Activated B cell treated with CpG ODN at 0.5 μM for 24 hours (primary cell): Measurements from ENCODE around the gene KCNH6. TPM values are rescaled to one million over a fixed set of nuclear protein-coding genes. Genes with fewer than 3 reads are reported as not detected.

Source experiments
- ATAC-seq: fragments of 200-7000 bp; cut with Tn5 transposase; one replicate; pipeline ENCODE4 v1.10.0; 2021; ENCODE audit warnings: low read depth, mild to moderate bottlenecking, moderate library complexity
- CTCF ChIA-PET: fragments of 350-600 bp; sonication (Branson Sonifier 250); formaldehyde crosslinking; loops from one replicate; lab custom pipeline; 2021; ENCODE audit warnings: antibody characterized with exemption; lab: Charles Lee
- POLR2A ChIA-PET: fragments of 350-600 bp; sonication (Branson Sonifier 250); formaldehyde crosslinking; loops from one replicate; lab custom pipeline; 2021; ENCODE audit warnings: antibody characterized with exemption; lab: Charles Lee
- DNase-seq: peaks from one replicate; pipeline ENCODE4 v3.0.0; 2022
- H3K27ac Mint-ChIP-seq: one replicate; pipeline ENCODE4 v1.8.0; 2020; ENCODE audit warnings: mixed read lengths
- H3K27me3 Mint-ChIP-seq: one replicate; pipeline ENCODE4 v1.8.0; 2021; ENCODE audit warnings: mixed read lengths
- H3K36me3 Mint-ChIP-seq: one replicate; pipeline ENCODE4 v1.8.0; 2021; ENCODE audit warnings: low read depth, mixed read lengths
- H3K4me1 Mint-ChIP-seq: one replicate; pipeline ENCODE4 v1.8.0; 2021; ENCODE audit warnings: mixed read lengths
- H3K4me3 Mint-ChIP-seq: one replicate; pipeline ENCODE4 v1.8.0; 2020; ENCODE audit warnings: mild to moderate bottlenecking, mixed read lengths
- H3K9me3 Mint-ChIP-seq: one replicate; pipeline ENCODE4 v1.8.0; 2020; ENCODE audit warnings: mixed read lengths
- intact Hi-C: fragments of 100-400 bp; cut with micrococcal nuclease; formaldehyde crosslinking; loops from one replicate; pipeline ENCODE4 v1.15.1; 2024
- total RNA-seq: library from RNA; stranded (reverse); gene quantifications from 2 replicates; pipeline ENCODE4 v1.2.3, GENCODE V29; 2022
- TF ChIP-seq, protein P1 (sequence below): fragments of 200-600 bp; IDR thresholded peaks from one replicate; pipeline ENCODE4 v1.8.0; 2022; ENCODE audit warnings: antibody characterized with exemption, mild to moderate bottlenecking

The KCNH6 gene
- total RNA-seq, 1 donor from 2014 or later: not detected

DNA sequence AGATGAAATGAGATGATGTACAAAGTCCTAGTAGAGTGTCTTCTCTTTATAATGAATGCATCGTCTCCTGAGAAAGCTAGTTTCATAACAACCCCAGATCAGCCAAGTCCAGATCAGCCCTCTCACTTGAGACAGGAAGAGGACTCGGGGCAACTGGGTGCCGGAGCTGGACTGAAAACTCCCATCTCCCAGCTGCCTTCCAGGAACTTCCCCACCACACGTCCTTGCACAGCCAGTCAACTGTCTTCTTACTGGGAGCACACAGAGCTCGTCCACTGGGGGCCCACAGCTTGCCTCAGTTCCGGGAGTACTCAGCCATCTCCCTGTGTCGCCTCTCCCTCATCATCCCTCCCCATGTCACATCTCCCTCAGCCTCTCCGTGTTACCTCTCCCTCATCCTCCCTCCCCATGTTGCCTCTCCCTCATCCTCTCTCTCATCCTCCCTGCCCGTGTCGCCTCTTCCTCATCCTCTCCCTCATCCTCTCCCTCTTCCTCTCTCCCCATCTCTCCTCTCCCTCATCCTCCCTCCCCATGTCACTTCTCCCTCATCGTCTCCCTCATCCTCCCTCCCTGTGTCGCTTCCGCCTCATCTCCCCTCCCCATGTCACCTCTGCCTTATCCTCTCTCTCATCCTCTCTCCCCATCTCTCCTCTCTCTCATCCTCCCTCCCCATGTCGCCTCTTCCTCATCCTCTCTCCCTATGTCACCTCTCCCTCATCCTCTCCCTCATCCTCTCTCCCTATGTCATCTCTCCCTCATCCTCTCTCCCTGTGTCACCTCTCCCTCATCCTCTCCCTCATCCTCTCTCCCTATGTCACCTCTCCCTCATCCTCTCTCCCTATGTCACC, 22.4 kb upstream of the KCNH6 start:
- Mint-ChIP-seq H3K4me1 (peaks cover 3% of the 10 kb centered on the region), H3K27me3 (peaks cover 27% of the 10 kb centered on the region), H3K4me3 (no peak overlapping the region), H3K9me3 (peaks cover 6% of the 10 kb centered on the region), H3K36me3 (no peaks in the 10 kb centered on the region), H3K27ac (no peak overlapping the region)
- ChIA-PET CTCF (no interaction called here), POLR2A (no interaction called here)
- no peak for ATAC-seq
- intact Hi-C loops: no loop called here
- no peak for DNase-seq
- TF ChIP-seq, protein P1, sequence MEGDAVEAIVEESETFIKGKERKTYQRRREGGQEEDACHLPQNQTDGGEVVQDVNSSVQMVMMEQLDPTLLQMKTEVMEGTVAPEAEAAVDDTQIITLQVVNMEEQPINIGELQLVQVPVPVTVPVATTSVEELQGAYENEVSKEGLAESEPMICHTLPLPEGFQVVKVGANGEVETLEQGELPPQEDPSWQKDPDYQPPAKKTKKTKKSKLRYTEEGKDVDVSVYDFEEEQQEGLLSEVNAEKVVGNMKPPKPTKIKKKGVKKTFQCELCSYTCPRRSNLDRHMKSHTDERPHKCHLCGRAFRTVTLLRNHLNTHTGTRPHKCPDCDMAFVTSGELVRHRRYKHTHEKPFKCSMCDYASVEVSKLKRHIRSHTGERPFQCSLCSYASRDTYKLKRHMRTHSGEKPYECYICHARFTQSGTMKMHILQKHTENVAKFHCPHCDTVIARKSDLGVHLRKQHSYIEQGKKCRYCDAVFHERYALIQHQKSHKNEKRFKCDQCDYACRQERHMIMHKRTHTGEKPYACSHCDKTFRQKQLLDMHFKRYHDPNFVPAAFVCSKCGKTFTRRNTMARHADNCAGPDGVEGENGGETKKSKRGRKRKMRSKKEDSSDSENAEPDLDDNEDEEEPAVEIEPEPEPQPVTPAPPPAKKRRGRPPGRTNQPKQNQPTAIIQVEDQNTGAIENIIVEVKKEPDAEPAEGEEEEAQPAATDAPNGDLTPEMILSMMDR: no peak

DNA sequence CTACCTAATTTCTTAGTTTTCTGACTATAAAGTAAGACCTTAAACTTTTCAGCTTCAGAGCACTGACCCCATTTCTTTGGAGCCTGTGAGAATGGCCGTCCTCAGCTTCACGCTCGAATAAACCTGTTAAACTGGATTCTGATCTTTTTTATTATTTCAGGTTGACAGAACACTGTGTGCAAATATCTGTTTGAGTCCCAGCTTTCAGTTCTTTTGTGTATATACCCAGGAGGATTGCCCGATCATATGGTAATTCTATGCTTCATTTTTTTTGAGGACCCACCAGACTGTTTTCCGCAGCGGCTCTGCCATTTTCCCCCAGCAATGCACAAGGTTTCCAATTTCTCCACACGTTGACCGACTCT, 19.8 kb upstream of the KCNH6 start:
- Mint-ChIP-seq H3K27ac (no peak overlapping the region), H3K4me1 (peaks cover 3% of the 10 kb centered on the region), H3K9me3 (peaks cover 7% of the 10 kb centered on the region), H3K36me3 (no peaks in the 10 kb centered on the region), H3K4me3 (no peak overlapping the region), H3K27me3 (peaks cover 31% of the 10 kb centered on the region)
- POLR2A ChIA-PET: no interaction called here
- ATAC-seq: no peak
- TF ChIP-seq, protein P1: no peak
- intact Hi-C loops: no loop called here
- CTCF ChIA-PET: no interaction called here
- DNase-seq: no peak

DNA sequence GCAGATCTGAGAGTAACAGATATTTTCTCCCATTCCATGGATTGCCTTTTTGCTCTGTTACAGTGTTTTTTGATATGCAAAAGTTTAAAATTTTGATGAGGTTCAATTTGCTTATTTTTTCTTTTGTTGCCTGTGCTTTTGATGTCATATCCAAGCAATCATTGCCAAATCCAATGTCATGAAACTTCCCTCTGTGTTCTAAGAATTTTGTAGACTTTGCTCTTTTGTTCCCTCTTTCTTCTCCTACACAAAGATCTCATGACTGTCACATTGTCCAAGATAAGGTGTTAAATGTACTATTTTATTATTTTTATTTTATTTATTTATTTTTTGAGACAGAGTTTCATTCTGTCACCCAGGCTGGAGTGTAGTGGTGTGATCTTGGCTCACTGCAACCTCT, 18.9 kb upstream of the KCNH6 start:
- CTCF ChIA-PET: no interaction called here
- no peak for DNase-seq
- Mint-ChIP-seq H3K27ac (no peak overlapping the region), H3K36me3 (no peaks in the 10 kb centered on the region), H3K27me3 (peaks cover 31% of the 10 kb centered on the region), H3K4me3 (no peak overlapping the region), H3K4me1 (peaks cover 3% of the 10 kb centered on the region), H3K9me3 (peaks cover 7% of the 10 kb centered on the region)
- TF ChIP-seq, protein P1: no peak
- POLR2A ChIA-PET: no interaction called here
- ATAC-seq: no peak
- intact Hi-C loops: no loop called here

DNA sequence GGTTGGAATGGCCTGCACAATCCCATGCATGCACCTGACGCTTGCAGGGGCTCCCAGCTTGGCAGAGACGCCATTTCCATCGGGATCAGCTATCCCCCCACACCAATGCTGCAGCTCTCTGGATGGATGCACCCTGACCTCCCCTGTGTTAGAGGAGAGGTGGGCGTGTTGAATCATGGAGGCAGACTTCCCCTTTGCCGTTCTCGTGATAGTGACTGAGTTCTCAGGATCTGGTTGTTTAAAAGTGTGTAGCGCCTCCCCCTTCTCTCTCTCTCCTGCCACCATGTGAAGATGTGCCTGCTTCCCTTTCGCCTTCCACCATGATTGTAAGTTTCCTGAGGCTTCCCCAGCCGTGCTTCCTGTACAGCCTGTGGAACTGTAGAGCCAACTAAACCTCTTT, 17.8 kb upstream of the KCNH6 start:
- Mint-ChIP-seq H3K27ac (no peak overlapping the region), H3K27me3 (peaks cover 30% of the 10 kb centered on the region), H3K4me1 (peaks cover 3% of the 10 kb centered on the region), H3K4me3 (no peak overlapping the region), H3K36me3 (no peaks in the 10 kb centered on the region), H3K9me3 (peaks cover 7% of the 10 kb centered on the region)
- DNase-seq: no peak
- intact Hi-C loops: no loop called here
- ChIA-PET POLR2A (no interaction called here), CTCF (no interaction called here)
- ATAC-seq: no peak
- TF ChIP-seq, protein P1: no peak

DNA sequence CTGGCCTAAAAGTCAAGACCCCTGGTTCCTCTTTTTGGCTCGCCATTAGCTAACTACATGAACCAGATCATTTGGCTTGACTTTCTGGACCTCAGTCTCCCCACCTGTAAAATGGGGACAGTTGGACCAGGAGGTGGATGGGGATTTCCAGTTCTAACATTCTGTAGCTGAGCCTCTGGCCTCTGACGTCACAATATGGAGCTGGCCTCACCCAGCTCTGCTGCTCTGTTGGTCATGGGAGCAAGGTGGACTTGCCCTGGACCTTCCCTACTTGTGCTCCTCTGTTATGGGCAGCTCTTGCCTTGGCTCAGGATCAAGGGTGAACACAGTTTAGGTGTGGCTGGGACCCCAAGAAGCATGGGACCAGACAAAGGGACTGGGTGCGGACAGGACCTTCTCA, 16.5 kb upstream of the KCNH6 start:
- H3K27ac Mint-ChIP-seq: no peak overlapping the region
- H3K36me3 Mint-ChIP-seq: no peaks in the 10 kb centered on the region
- ATAC-seq (no peak), DNase-seq (no peak)
- H3K4me1 Mint-ChIP-seq: peaks cover 3% of the 10 kb centered on the region
- H3K4me3 Mint-ChIP-seq: no peak overlapping the region
- peaks cover 7% of the 10 kb centered on the region for H3K9me3 Mint-ChIP-seq
- ChIA-PET POLR2A (no interaction called here), CTCF (interaction anchor here (0.9 kb wide), 1 partner anchor 10 kb away, joined by 3 read pairs; no protein-coding TSS in a partner anchor)
- TF ChIP-seq, protein P1: no peak
- intact Hi-C loops: no loop called here
- peaks cover 20% of the 10 kb centered on the region for H3K27me3 Mint-ChIP-seq
